Activated T-cell treated with anti-CD3 and anti-CD28 coated beads, Interleukin-2, amount 50 U/mL, for 72 hours (primary cell): ENCODE data around the gene RBFOX2. TPM values are rescaled to one million over a fixed set of nuclear protein-coding genes. Genes with fewer than 3 reads are reported as not detected.
A peak's percentile ranks its signal among the peaks of the same experiment; 100 is the strongest.

ENCODE experiments used
- ATAC-seq, 2 donors: fragments of 150-1000 bp; cut with Tn5 transposase; replicated peaks in 1 of 2; 2 replicates each; pipeline ENCODE4 v1.10.0; 2021; ENCODE audit warnings: moderate library complexity in 2 of 2, mild to moderate bottlenecking in 1 of 2
- DNase-seq, 2 donors: peaks; one replicate each; pipeline ENCODE4 v3.0.0; 2021 to 2022; ENCODE audit warnings: mixed read lengths in 1 of 2
- H3K27ac Mint-ChIP-seq: one replicate; pipeline ENCODE4 v1.8.0; 2022; ENCODE audit warnings: mild to moderate bottlenecking, moderate library complexity, mixed read lengths
- H3K27me3 Mint-ChIP-seq: one replicate; pipeline ENCODE4 v1.8.0; 2022; ENCODE audit warnings: low read depth, mixed read lengths
- H3K36me3 Mint-ChIP-seq, 2 donors: one replicate each; pipeline ENCODE4 v1.8.0; 2022; ENCODE audit warnings: mixed read lengths in 2 of 2, mild to moderate bottlenecking in 1 of 2; ENCODE audit not compliant: insufficient read depth in 2 of 2
- H3K4me1 Mint-ChIP-seq: one replicate; pipeline ENCODE4 v1.8.0; 2022; ENCODE audit warnings: low read depth, mixed read lengths
- H3K4me3 Mint-ChIP-seq, 2 donors: one replicate each; pipeline ENCODE4 v1.8.0; 2022; ENCODE audit warnings: mild to moderate bottlenecking in 2 of 2, mixed read lengths in 2 of 2, moderate library complexity in 2 of 2
- H3K9me3 Mint-ChIP-seq, 2 donors: one replicate each; pipeline ENCODE4 v1.8.0; 2022; ENCODE audit warnings: mixed read lengths in 2 of 2
- total RNA-seq, 2 donors: library from RNA; stranded (reverse); gene quantifications; one replicate each; pipeline ENCODE4 v1.2.3, GENCODE V29; 2022

RBFOX2 gene
- total RNA-seq, 2 donors from 2014 or later, result 2.3 to 4.4 TPM

DNA sequence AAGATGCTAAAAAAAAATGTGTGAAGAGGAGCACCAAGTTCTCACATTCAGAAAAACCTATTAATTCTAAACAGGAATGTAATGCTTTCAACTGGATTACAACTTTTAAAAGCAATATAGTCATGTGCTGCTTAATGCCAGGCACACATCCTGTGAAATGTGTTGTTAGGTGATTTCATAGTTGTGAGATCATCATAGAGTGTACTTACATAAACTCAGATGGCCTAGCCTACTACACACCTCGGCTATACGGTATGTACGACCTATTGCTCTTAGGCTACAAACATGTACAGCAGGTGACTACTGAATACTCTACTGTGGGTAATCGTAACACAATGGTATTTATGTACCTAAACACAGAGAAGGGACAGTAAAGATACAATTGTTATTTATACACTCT, 142.3 kb downstream of the RBFOX2 start:
- H3K27ac Mint-ChIP-seq, result no peak overlapping the region
- ATAC-seq (no peak), DNase-seq (no peak)
- H3K27me3 Mint-ChIP-seq, result no peaks in the 10 kb centered on the region
- H3K9me3 Mint-ChIP-seq, result no peaks in the 10 kb centered on the region
- peaks cover 14% of the 10 kb centered on the region for H3K4me1 Mint-ChIP-seq
- no peaks in the 10 kb centered on the region for H3K36me3 Mint-ChIP-seq
- H3K4me3 Mint-ChIP-seq, result no peak overlapping the region

DNA sequence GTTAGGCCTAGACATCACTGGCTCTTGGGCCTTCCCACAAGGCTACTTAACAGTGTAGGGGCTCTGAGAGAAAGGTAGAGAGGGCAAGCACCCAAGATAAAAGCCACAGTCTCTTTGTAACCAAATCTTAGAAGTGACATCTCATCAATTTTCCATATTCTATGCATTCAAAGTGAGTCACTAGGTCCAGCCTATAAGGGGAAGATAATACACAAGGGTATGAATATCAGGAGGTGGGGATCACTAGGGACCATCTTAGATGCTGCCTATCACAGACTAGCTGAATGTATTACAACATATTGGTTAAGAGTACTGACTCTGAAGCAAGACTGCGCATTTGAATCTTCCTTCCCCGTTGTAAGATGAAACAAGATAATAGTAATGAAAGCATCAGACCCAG, 144.1 kb downstream of the RBFOX2 start:
- H3K36me3 Mint-ChIP-seq, result no peaks in the 10 kb centered on the region
- no peak for ATAC-seq
- H3K27me3 Mint-ChIP-seq, result no peaks in the 10 kb centered on the region

DNA sequence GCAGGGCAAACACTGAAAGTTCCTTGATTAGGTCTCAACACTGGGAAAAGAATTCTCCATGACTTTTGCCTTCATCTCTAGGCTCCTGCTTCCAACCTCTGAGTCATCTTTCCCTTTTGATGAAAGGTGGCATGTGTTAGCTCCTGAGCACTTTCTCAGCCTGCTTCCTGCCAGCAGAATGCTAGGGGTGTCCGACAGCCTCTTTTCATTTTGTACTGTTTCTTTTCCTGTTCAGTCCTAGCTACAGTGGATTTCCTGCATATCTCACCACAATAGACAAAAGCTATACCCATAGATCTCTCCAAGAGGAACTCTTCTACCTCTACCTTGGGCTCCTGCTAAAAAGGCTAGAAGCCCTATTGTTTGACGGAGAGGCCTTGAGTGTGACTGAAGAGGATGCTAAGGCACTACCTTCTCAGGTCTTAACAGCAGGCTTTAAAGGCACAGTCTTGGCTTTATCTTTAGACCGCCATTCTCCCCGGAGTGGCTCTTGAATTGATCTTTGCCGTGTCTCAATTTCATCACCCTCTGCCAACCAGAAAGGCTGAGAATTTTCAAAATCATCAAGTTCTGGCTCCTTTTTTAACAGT, 145.5 kb downstream of the RBFOX2 start:
- no peak for ATAC-seq
- DNase-seq, result no peak
- H3K36me3 Mint-ChIP-seq, result no peaks in the 10 kb centered on the region
- peak overlapping the region; percentile 45 for H3K27ac Mint-ChIP-seq
- H3K4me1 Mint-ChIP-seq, result peaks cover 14% of the 10 kb centered on the region
- peak overlapping the region in 1 of 2 donors; percentile 36 for H3K4me3 Mint-ChIP-seq
- no peaks in the 10 kb centered on the region for H3K9me3 Mint-ChIP-seq
- no peaks in the 10 kb centered on the region for H3K27me3 Mint-ChIP-seq

More for the DNA sequence above, 144.1 kb downstream of the RBFOX2 start:
- Mint-ChIP-seq H3K27ac (no peak overlapping the region), H3K9me3 (no peaks in the 10 kb centered on the region), H3K4me3 (no peak overlapping the region), H3K4me1 (peaks cover 14% of the 10 kb centered on the region)
- no peak for DNase-seq

DNA sequence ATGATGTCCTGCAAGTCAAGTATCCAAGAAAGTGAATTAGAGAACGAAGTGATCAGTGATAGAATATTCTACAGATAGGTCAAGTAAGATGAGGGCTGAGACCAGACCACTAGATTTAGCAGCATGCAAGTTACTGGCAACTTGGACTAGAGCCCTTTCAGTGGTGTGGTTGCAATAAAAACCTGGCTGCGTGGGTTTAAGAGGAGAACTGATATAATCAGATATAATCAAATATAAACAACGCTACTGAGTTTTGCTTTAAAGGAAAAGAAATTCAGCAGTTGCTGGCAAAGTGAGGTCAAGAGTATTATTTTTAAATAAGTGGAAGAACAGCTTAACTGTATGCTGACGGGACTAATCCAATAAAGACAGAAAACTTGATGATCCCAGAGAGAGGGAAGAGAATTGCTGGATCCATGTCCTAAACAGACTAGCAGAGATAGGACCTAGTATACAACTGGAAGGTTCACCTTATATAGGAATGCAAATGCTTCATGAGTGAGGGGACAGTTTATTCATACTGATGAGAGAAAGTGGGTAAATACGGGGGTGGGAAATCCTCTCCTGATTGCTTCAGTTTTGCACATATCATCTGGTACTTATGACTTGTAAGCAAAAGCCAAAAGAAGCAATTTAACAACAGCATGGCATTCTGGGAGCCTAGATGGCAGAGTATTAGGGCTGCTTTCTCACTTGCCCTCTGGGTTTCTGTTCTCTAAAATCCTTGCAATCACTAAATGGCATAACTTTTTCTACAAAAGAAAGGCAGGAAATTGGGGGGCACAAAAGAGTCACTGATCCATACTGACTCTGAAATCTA, 146.2 kb downstream of the RBFOX2 start:
- no peak for DNase-seq

DNA sequence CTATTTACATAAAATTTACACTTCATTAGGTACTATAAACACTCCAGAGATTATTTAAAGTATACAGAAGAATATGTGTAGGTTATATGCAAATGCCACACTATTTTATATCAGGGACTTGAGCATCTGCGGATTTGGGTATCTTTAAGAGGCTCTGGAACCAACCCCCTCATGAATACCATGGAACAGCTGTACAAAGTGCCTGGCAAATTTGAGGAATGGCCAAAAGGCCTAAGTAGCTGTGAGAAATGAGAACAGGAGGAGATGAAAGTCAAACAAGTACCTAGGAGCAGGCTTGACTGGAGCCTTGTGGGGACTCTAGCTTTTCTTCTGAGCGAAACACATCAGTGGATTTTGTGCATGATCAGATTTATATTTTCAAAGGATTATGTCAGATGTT, 149.3 kb downstream of the RBFOX2 start:
- Mint-ChIP-seq H3K27ac (no peak overlapping the region), H3K4me1 (peaks cover 23% of the 10 kb centered on the region), H3K27me3 (no peaks in the 10 kb centered on the region), H3K9me3 (no peaks in the 10 kb centered on the region), H3K36me3 (peaks cover 0 to under 1% of the 10 kb centered on the region in 2 donors), H3K4me3 (no peak overlapping the region)
- DNase-seq, result no peak
- ATAC-seq, result no peak

More for the DNA sequence above, 146.2 kb downstream of the RBFOX2 start:
- no peaks in the 10 kb centered on the region for H3K36me3 Mint-ChIP-seq
- H3K27ac Mint-ChIP-seq, result peak overlapping the region; percentile 62
- no peak for ATAC-seq
- H3K9me3 Mint-ChIP-seq, result no peaks in the 10 kb centered on the region
- H3K27me3 Mint-ChIP-seq, result no peaks in the 10 kb centered on the region
- no peak overlapping the region for H3K4me3 Mint-ChIP-seq
- peaks cover 14% of the 10 kb centered on the region for H3K4me1 Mint-ChIP-seq

DNA sequence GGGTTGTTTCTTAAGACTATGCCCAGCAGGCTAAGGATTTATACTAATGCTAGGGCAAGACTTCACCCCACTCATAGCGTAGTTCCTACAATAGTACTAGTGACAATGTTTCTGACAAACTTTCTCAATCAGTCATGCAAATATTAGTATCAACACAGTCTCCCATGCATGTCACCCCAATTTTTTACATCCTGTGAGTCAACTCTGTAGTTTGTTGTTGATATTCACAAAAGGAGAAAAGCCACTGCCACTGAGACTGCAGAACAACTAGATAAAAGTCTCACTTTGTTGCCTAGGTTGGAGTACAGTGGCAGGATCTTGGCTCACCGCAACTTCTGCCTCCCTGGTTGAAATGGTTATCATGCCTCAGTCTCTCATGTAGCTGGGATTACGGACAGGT, 155.2 kb downstream of the RBFOX2 start:
- no peak overlapping the region for H3K27ac Mint-ChIP-seq
- peaks cover 0 to 2% of the 10 kb centered on the region in 2 donors for H3K9me3 Mint-ChIP-seq
- peaks cover 9% of the 10 kb centered on the region for H3K4me1 Mint-ChIP-seq
- H3K27me3 Mint-ChIP-seq, result no peaks in the 10 kb centered on the region
- no peak for DNase-seq
- H3K4me3 Mint-ChIP-seq, result no peak overlapping the region
- peaks cover 0 to 3% of the 10 kb centered on the region in 2 donors for H3K36me3 Mint-ChIP-seq
- ATAC-seq, result no peak

DNA sequence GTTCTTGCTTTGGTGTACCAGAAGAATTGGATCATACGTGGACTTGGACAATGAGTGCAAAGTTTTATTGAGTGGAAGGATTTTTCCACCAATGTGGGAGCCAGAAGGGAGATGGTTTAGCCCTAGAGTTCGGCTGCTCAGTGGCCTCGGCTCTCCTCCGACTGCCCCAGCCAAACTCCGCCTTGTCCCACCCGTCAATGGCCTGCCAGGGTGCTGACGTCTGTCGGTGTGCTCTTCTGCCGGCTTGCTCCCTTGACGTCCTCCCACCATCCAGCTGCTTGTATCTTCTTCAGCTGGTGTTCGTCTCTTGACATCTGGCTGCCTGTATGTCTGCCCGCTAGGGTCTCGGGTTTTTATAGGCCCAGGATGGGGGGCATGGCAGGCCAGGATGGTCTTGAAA, 156.2 kb downstream of the RBFOX2 start:
- H3K27me3 Mint-ChIP-seq, result no peaks in the 10 kb centered on the region
- H3K4me3 Mint-ChIP-seq, result no peak overlapping the region
- no peak for ATAC-seq
- H3K27ac Mint-ChIP-seq, result no peak overlapping the region
- H3K4me1 Mint-ChIP-seq, result peaks cover 9% of the 10 kb centered on the region
- peaks cover 0 to 3% of the 10 kb centered on the region in 2 donors for H3K36me3 Mint-ChIP-seq
- H3K9me3 Mint-ChIP-seq, result peaks cover 0 to 2% of the 10 kb centered on the region in 2 donors
- DNase-seq, result no peak

DNA sequence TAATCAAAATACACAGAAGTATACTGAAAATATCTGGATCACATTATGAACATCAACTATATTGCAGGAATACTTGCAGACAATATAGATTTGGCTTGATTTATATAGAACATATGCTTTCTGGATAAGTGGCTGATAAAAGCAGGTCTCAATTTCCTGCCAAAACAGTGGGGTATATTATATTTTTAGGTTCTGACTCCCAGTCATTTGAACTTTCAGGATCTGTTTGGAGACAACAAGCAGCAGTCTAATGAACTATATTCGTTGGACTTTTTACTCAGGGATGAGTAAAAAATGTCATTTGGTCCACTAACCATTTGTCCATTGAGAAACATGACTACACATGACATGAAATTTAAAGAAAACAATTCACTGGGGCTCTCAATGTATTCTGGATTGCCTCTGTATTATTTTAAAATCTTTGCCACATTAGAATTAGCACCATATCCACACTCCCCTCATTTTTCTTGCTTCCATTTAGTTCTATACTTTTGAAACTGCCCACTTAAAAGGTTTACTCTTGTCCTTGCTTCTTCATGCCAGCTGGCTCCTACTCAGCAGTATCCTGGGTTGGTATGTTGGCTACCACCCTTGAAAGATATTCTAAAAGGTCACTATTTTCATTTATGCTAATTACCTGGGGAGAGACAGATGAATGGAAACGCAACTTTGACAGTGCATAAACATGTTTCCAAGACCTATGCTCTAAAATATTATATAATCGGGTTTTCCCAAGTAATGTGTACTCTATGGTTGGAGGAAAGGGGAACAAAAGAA, 157.9 kb downstream of the RBFOX2 start:
- peaks cover 0 to 2% of the 10 kb centered on the region in 2 donors for H3K9me3 Mint-ChIP-seq
- ATAC-seq (no peak), DNase-seq (no peak)
- no peaks in the 10 kb centered on the region for H3K27me3 Mint-ChIP-seq
- no peak overlapping the region for H3K4me3 Mint-ChIP-seq
- no peak overlapping the region for H3K27ac Mint-ChIP-seq
- H3K4me1 Mint-ChIP-seq, result no peaks in the 10 kb centered on the region
- peaks cover 0 to 3% of the 10 kb centered on the region in 2 donors for H3K36me3 Mint-ChIP-seq

DNA sequence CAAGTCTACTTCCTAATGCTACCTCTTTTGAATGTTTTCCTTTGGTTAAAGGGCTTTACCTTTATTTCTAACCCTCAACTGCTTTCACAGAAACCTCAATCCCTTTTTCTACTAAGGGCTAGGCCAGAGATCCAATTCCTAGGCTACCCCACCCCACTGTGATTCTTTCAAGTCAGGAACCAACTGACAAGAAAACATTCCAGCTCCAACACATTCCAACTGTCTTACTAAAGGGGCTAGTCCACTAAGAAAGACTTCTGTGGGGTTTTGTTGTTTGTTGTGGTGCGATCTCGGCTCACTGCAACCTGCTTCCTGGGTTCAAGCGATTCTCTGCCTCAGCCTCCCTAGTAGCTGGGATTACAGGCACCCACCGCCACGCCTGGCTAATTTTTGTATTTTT, 159.7 kb downstream of the RBFOX2 start:
- peaks cover 0 to under 1% of the 10 kb centered on the region in 2 donors for H3K9me3 Mint-ChIP-seq
- DNase-seq (no peak), ATAC-seq (no peak)
- H3K4me1 Mint-ChIP-seq, result no peaks in the 10 kb centered on the region
- no peaks in the 10 kb centered on the region for H3K27me3 Mint-ChIP-seq
- no peak overlapping the region for H3K4me3 Mint-ChIP-seq
- no peaks in the 10 kb centered on the region for H3K36me3 Mint-ChIP-seq
- no peak overlapping the region for H3K27ac Mint-ChIP-seq

DNA sequence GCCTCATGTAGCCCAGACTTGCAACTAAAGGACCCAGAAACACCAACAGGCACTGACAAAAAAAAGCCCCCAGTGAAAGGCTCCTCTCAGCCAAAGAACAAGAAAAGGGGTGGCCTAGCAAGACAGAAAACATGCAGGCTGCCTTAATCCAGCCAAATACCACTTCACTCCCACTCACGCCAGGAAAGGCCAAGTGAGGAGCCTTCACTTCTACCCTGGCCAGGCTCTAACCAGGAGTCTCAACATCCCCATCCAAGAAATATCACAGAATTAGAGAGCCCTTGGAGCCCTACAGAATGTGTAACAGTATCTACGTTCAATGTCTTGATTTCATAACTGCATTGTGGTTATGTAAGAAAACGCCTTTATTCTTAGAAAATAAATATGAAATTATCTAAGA, 162.0 kb downstream of the RBFOX2 start:
- Mint-ChIP-seq H3K4me1 (no peaks in the 10 kb centered on the region), H3K27ac (no peak overlapping the region), H3K9me3 (no peaks in the 10 kb centered on the region), H3K4me3 (no peak overlapping the region), H3K36me3 (no peaks in the 10 kb centered on the region), H3K27me3 (no peaks in the 10 kb centered on the region)
- ATAC-seq (no peak), DNase-seq (no peak)

DNA sequence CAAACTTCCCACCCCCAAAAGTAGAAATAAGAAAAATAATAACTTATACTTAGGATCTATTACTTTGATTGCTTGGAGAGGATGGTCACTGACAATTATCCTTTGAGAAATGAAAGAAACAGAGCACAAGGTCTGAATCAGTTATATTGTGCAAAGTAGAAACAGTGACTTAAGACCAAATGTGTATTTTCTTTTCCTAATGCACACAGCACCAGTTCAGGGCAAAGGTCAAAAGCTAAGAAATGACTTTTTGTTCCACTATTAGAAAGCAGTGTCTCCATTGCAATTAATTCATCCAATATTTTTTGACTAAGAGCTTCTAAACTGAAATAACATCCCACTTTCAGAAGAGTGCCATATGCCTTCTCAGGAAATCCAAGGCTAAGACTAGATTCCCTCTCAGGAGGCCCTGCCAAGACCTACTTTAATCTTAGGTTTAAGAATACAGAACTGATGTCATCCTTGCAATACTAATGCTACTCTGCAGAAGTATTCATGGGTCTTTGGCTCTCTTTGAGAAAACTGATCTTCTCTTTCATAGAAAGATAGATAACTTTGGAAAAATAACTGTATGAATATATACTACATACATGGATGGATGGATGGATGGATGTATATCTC, 164.0 kb downstream of the RBFOX2 start:
- H3K27me3 Mint-ChIP-seq, result no peaks in the 10 kb centered on the region
- H3K4me1 Mint-ChIP-seq, result no peaks in the 10 kb centered on the region
- DNase-seq (no peak), ATAC-seq (no peak)
- no peak overlapping the region for H3K27ac Mint-ChIP-seq
- no peaks in the 10 kb centered on the region for H3K36me3 Mint-ChIP-seq
- no peak overlapping the region for H3K4me3 Mint-ChIP-seq
- no peaks in the 10 kb centered on the region for H3K9me3 Mint-ChIP-seq

DNA sequence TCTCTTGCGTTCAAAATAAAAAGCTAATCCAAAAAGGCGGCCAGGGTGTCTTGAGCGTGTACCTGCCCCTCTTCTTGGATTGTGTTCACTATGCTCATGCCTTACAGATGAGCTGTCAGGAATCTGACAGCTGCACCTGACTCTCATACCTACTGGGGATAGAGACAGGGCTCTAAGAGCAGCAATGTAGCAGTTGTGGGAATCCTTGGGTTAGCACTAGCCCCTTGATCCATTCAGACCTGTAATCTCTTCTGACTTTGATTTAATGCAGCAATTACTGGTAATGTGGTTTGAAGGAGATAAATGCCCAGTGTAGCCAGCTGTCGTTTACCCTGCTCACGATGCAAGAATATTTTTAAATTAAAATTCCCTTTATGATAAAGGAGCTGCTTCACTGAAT, 165.2 kb downstream of the RBFOX2 start:
- no peak for DNase-seq
- Mint-ChIP-seq H3K4me3 (no peak overlapping the region), H3K27me3 (no peaks in the 10 kb centered on the region), H3K36me3 (no peaks in the 10 kb centered on the region), H3K27ac (no peak overlapping the region), H3K9me3 (no peaks in the 10 kb centered on the region), H3K4me1 (no peaks in the 10 kb centered on the region)
- ATAC-seq, result no peak

DNA sequence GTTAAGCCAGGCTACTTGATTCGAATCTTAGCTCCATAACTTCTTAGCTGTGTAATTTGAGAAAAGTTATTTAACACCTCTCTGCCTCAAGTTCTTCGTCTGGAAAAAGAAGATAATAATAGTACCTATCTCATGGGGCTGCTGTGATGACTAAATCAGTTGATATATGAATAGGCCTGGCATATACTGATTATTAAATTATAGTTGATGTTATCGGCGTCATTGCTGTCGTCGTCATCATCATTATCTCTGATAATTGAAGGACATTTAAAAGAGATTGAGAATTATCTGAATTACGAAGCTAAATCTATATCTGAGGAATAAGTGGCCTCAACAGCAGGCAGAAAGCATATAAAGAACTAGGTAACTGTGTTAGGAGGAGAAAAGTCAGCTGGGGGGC, 165.9 kb downstream of the RBFOX2 start:
- H3K36me3 Mint-ChIP-seq, result no peaks in the 10 kb centered on the region
- no peaks in the 10 kb centered on the region for H3K27me3 Mint-ChIP-seq
- no peak overlapping the region for H3K27ac Mint-ChIP-seq
- no peak overlapping the region for H3K4me3 Mint-ChIP-seq
- no peaks in the 10 kb centered on the region for H3K4me1 Mint-ChIP-seq
- DNase-seq (no peak), ATAC-seq (no peak)
- no peaks in the 10 kb centered on the region for H3K9me3 Mint-ChIP-seq
